ENCODE data around the gene CD300A.
A peak's percentile ranks its signal among the peaks of the same experiment; 100 is the strongest.
"Not testable (repeated sequence)": the region's sequence is repeated elsewhere in the genome, so short reads cannot be mapped to it uniquely, and the experiment has no call there.

The CD300A gene

DNA sequence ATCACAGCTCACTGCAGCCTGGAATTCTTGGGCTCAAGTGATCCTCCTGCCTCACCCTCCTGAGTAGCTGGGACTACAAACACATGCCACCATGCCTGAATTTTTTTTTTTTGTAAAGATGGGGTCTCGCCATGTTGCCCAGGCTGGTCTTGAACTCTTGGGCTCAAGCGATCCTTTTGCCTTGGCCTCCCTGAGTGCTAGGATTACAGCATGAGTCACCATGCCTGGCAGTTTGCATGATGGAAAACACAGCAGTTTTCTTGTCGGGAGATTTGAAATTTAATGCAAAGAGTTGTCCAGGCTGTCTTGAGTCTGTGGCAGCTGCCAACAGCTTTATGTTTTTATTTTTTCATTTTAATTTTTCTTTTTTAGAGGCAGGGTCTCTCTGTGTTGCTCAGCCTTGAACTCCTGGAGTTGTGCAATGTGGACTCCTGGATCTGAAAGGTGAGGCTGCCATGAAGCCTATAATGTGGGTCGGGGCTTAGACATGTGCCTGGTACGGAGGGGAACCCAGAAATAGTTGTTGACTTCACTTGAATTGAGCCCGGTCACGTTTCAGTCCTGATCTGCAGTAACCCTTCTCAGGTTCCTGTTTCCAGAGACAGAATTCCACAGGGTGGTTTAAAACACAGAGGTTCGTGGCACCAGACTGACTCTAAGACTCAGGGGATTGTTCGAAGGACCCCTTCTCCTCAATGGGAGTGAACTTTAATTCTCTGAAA is 18.7 kb downstream of the CD300A start:
- DNase-seq: no peak

DNA sequence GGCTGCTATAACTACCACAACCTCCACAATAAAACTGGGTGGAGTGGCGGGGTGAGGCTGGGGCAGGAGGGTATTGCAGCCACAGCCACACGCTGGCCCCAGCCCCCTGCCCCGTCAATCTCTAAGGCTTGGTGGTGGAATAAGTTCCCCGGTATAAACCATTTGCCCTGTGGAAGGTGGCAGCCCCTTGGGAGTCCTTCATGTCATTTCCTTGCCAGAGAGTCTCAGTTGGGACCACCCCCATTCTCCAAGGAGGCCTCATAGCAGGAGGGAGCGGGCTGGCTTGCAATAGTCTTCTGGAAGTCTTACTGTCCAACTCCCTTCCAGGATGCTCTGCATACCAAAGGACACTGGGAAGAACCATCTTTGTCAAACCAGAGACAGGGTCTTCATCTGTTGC is 19.4 kb downstream of the CD300A start:
- no peak for DNase-seq

DNA sequence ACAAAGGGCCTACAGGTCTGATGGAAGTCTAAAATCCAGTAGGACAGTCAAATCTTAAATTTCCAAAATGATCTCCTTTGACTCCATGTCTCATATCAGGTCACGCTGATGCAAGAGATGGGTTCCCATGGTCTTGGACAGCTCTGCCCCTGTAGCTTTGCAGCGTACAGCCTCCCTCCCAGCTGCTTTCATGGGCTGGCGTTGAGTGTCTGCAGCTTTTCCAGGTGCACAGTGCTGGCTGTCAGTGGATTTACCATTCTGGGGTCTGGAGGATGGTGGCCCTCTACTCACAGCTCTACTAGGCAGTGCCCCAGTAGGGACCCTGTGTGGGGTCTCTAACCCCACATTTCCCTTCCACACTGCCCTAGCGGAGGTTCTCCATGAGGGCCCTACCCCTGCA is 21.8 kb downstream of the CD300A start:
- not testable (repeated sequence) for DNase-seq

- DNase-seq: no peak
These were observed 24.3 kb downstream of the CD300A start for GRCh38 chr17:74490716-74491115.

GRCh38 chr17:74491626-74492025 is 25.2 kb downstream of the CD300A start:
- no peak for DNase-seq

GRCh38 chr17:74493331-74493833 is 26.9 kb downstream of the CD300A start:
- peak; percentile 43 for DNase-seq

- DNase-seq: no peak
These were observed 31.0 kb downstream of the CD300A start for GRCh38 chr17:74497471-74497870.

GRCh38 chr17:74499992-74500391 is 33.6 kb downstream of the CD300A start:
- DNase-seq: no peak

- DNase-seq: no peak
These were observed 36.4 kb downstream of the CD300A start for GRCh38 chr17:74502861-74503260.

DNA sequence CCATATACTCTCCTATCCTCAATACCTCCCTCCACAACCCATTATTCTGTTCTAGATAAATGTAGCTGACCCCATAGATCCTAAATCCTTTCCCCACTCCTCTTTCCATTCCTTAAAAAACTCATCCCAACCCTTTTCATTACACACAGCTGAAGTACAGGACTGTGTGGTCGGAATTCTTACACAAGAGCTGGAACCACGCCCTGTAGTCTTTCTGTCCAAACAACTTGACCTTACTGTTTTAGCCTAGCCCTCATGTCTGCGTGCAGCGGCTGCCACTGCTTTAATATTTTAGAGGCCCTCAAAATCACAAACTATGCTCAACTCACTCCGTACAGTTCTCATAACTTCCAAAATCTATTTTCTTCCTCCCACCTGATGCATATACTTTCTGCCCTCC is 37.5 kb downstream of the CD300A start:
- not testable (repeated sequence) for DNase-seq

- no peak for DNase-seq
These were observed 41.7 kb downstream of the CD300A start for GRCh38 chr17:74508156-74508555.

DNA sequence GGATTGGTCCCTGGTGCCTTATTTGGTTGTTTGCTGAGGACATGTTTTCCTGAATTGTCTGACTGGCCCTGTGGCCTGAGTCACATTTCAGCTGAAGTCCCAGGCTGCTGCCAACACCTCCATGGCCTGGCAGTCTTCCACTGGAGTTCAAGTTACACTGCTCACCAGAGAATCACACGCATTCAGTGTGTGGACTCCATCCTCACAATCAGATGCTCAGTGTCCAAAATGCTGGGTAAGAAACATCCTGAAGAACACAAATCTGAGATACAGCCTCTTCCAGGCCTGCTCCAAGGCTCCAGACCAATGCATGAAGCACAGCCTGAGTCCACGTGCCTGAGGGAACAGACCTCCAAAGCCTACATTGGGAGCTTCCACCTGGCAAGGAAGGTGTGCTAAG is 45.6 kb downstream of the CD300A start:
- no peak for DNase-seq

GRCh38 chr17:74512624-74513091 is 46.2 kb downstream of the CD300A start:
- no peak for DNase-seq

- no peak for DNase-seq
These were observed 47.7 kb downstream of the CD300A start for GRCh38 chr17:74513987-74514631.

DNA sequence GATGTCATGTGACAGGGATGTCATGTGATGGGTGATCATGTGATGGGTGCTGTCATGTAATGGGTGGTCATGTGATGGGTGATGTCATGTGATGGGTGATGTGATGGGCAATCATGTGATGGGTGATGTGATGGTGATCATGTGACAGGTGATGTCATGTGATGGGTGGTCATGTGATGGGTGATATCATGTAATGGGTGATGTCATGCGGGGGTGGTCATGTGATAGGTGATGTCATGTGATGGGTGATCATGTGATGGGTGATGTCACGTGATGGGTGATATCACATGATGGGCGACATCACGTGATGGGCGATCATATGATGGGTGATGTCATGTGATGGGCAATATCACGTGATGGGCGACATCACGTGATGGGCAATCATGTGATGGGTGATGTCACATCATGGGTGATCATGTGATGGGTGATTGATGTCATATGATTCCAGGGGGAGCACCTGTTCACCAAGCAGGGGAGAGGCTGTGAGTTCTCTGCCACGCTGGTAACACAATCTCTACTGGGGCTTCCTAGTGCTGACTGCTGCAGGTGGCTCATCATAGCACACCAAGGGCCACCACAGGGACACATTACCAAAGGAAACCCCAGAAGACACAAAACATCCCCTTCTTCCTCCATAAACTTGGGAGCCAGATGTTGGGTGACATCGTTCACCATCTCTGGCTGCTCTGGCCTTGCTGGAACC is 48.3 kb downstream of the CD300A start:
- DNase-seq: no peak

- DNase-seq: no peak
These were observed 49.5 kb downstream of the CD300A start for GRCh38 chr17:74515941-74516340.

- DNase-seq: no peak
These were observed 50.3 kb downstream of the CD300A start for GRCh38 chr17:74516561-74517328.

- DNase-seq: not testable (repeated sequence)
These were observed 52.1 kb downstream of the CD300A start for GRCh38 chr17:74518413-74518981.

- DNase-seq: no peak
These were observed 53.6 kb downstream of the CD300A start for GRCh38 chr17:74520016-74520434.

GRCh38 chr17:74520790-74521480 is 54.5 kb downstream of the CD300A start:
- DNase-seq: no peak

DNA sequence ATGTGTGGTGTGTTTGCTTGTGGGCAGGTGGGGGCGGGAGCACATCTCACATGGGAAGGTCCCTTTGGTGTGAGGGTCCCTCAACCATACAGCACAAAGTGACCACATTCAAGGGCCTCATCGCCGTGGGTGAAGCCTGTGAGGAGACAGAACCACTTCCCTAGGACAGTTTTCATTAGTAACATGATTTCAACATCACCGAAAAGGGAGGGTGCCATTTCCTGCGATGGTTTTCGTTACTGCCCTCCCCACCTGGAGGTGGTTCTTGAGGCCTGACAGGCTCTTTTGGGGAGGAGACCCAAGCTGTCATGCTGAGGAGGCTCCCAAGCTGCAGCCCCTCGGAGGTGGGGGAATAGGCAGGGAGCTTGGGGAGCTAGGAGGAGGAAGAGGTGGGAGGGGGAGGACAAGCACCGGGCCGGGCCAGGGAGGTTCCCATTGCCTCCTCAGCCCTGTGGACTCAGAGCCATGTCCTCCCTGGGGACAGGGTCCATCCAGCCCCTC is 55.3 kb downstream of the CD300A start:
- peak; percentile 44 for DNase-seq
